ENCODE data around the gene NT5M. TPM values are rescaled to one million over a fixed set of nuclear protein-coding genes. Genes with fewer than 3 reads are reported as not detected.

Gene NT5M
- total RNA-seq, 3 donors from 2014 or later, result 1.7 to 4.5 (median 2.2) TPM

- Histone ChIP-seq H3K9me3 (no peaks in the 10 kb centered on the region), H3K36me3 (ENCODE audit: low read depth) (no peaks in the 10 kb centered on the region), H3K4me1 (ENCODE audit: low read depth) (no peaks in the 10 kb centered on the region), H3K4me3 (no peak overlapping the region)
- DNase-seq, result no peak
- intact Hi-C loops (cut with DNase I, micrococcal nuclease), result no loop called here
- no peak for TF ChIP-seq CTCF (IDR thresholded peaks at IDR 0.05)
- no peak for ATAC-seq
Observed at GRCh38 chr17:17394494-17394893, 91.3 kb downstream of the NT5M start.

- Histone ChIP-seq H3K4me3 (no peak overlapping the region), H3K36me3 (ENCODE audit: low read depth) (no peaks in the 10 kb centered on the region), H3K4me1 (ENCODE audit: low read depth) (no peaks in the 10 kb centered on the region), H3K9me3 (no peaks in the 10 kb centered on the region)
- ATAC-seq, result no peak
- no peak for TF ChIP-seq CTCF (IDR thresholded peaks at IDR 0.05)
- intact Hi-C loops (cut with DNase I, micrococcal nuclease), result no loop called here
- DNase-seq, result no peak
Observed at GRCh38 chr17:17395246-17395802, 92.2 kb downstream of the NT5M start.

GRCh38 chr17:17395885-17396284 lies 92.7 kb downstream of the NT5M start:
- no peak overlapping the region for H3K4me3 ChIP-seq
- H3K36me3 ChIP-seq (ENCODE audit: low read depth), result no peaks in the 10 kb centered on the region
- no peaks in the 10 kb centered on the region for H3K9me3 ChIP-seq
- no peak for TF ChIP-seq CTCF (IDR thresholded peaks at IDR 0.05)
- ATAC-seq (no peak), DNase-seq (no peak)
- intact Hi-C loops (cut with DNase I, micrococcal nuclease), result no loop called here
- H3K4me1 ChIP-seq (ENCODE audit: low read depth), result no peaks in the 10 kb centered on the region

Other genes with a start within 250 kb of the NT5M start
- gene PLD6, start 97.0 kb upstream of the NT5M start, total RNA-seq, result 10 to 100 TPM in 1 of 3 donors, 1 to 10 TPM in 2; 1.3 to 12.9 (median 2.0) TPM
- gene FLCN, start 66.2 kb upstream of the NT5M start, total RNA-seq, result 10 to 100 TPM; 52.8 to 64.5 (median 57.1) TPM
- 10 to 100 TPM; 35.9 to 60.5 (median 42.2) TPM for gene COPS3, start 22.1 kb upstream of the NT5M start, total RNA-seq
- gene MED9, start 173.6 kb downstream of the NT5M start, total RNA-seq, result 10 to 100 TPM; 17.9 to 23.1 (median 20.3) TPM
- 10 to 100 TPM; 10.8 to 27.8 (median 19.2) TPM for gene RASD1, start 193.0 kb downstream of the NT5M start, total RNA-seq

All from mucosa of descending colon (tissue), 3 donors.